Neural progenitor cell (in vitro differentiated cells): ENCODE data around the gene GOSR2.

Source experiments
- EZH2 ChIP-seq: fragments of 200-600 bp; sonication (generic); IDR thresholded peaks from 2 replicates; pipeline ENCODE4 v1.6.1; 2017; ENCODE audit warnings: antibody characterized with exemption, mild to moderate bottlenecking, moderate library complexity
- EZH2phosphoT487 ChIP-seq: fragments of 200-600 bp; sonication (generic); IDR thresholded peaks from 2 replicates; pipeline ENCODE4 v1.6.1; 2017; ENCODE audit warnings: antibody characterized with exemption
- TF ChIP-seq, protein P1 (sequence below): fragments of 200-600 bp; sonication (generic); IDR thresholded peaks from 2 replicates; pipeline ENCODE4 v1.5.1; 2017; ENCODE audit warnings: antibody characterized with exemption, mild to moderate bottlenecking

GRCh38 chr17:46916623-46917022, 6.3 kb upstream of the GOSR2 start:
- TF ChIP-seq, protein P1, sequence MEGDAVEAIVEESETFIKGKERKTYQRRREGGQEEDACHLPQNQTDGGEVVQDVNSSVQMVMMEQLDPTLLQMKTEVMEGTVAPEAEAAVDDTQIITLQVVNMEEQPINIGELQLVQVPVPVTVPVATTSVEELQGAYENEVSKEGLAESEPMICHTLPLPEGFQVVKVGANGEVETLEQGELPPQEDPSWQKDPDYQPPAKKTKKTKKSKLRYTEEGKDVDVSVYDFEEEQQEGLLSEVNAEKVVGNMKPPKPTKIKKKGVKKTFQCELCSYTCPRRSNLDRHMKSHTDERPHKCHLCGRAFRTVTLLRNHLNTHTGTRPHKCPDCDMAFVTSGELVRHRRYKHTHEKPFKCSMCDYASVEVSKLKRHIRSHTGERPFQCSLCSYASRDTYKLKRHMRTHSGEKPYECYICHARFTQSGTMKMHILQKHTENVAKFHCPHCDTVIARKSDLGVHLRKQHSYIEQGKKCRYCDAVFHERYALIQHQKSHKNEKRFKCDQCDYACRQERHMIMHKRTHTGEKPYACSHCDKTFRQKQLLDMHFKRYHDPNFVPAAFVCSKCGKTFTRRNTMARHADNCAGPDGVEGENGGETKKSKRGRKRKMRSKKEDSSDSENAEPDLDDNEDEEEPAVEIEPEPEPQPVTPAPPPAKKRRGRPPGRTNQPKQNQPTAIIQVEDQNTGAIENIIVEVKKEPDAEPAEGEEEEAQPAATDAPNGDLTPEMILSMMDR = no peak
- no peak for TF ChIP-seq EZH2
- no peak for TF ChIP-seq EZH2phosphoT487
